Liver (tissue), 9 donors: ENCODE measurements around the gene DNAJC15. TPM values are rescaled to one million over a fixed set of nuclear protein-coding genes. Genes with fewer than 3 reads are reported as not detected.

Source experiments
- DNase-seq: peaks from one replicate; pipeline ENCODE4 v3.0.0-alpha.2; 2017; ENCODE audit warnings: low spot score
- H3K27ac ChIP-seq, 2 donors: one replicate each; pipeline ENCODE4 v1.7.0; 2013; ENCODE audit warnings: inconsistent platforms in 2 of 2, low read length in 2 of 2, control low read depth in 1 of 2, low read depth in 1 of 2, mild to moderate bottlenecking in 1 of 2
- H3K27me3 ChIP-seq, 4 donors: one replicate each; pipeline versions ENCODE4 v1.6.1 to v1.7.0; 2013; ENCODE audit warnings: low read length in 3 of 4, inconsistent platforms in 1 of 4, mild to moderate bottlenecking in 1 of 4, moderate library complexity in 1 of 4; ENCODE audit not compliant: control insufficient read depth in 4 of 4, insufficient read depth in 4 of 4
- H3K36me3 ChIP-seq, 4 donors: one replicate each; pipeline versions ENCODE4 v1.6.1 to v1.7.0; 2013; ENCODE audit warnings: low read length in 3 of 4, mild to moderate bottlenecking in 3 of 4, low read depth in 1 of 4, moderate library complexity in 1 of 4; ENCODE audit not compliant: control insufficient read depth in 4 of 4, insufficient read depth in 3 of 4
- H3K4me1 ChIP-seq, 4 donors: one replicate each; pipeline versions ENCODE4 v1.6.1 to v1.7.0; 2013; ENCODE audit warnings: low read length in 3 of 4, mild to moderate bottlenecking in 3 of 4, moderate library complexity in 1 of 4; ENCODE audit not compliant: control insufficient read depth in 4 of 4, insufficient read depth in 4 of 4
- H3K4me3 ChIP-seq, 3 donors: one replicate each; pipeline versions ENCODE4 v1.6.1 to v1.7.0; 2013; ENCODE audit warnings: low read length in 3 of 3, control low read depth in 1 of 3, low read depth in 1 of 3, mild to moderate bottlenecking in 1 of 3
- H3K9ac ChIP-seq, 2 donors: one replicate each; pipeline ENCODE4 v1.7.0; 2013; ENCODE audit warnings: low read length in 2 of 2, mild to moderate bottlenecking in 2 of 2, moderate library complexity in 2 of 2, control low read depth in 1 of 2, low read depth in 1 of 2
- H3K9me3 ChIP-seq, 4 donors: one replicate each; pipeline versions ENCODE4 v1.6.1 to v1.7.0; 2013; ENCODE audit warnings: low read length in 3 of 4; ENCODE audit not compliant: control insufficient read depth in 4 of 4
- ATF3 ChIP-seq: IDR thresholded peaks from 2 replicates; pipeline ENCODE4 v1.6.1; 2016; ENCODE audit warnings: antibody characterized with exemption
- EGR1 ChIP-seq, 2 donors: IDR thresholded peaks; 2 replicates each; pipeline ENCODE4 v1.6.1; 2016 to 2018; ENCODE audit warnings: antibody characterized with exemption in 2 of 2, low read depth in 2 of 2
- FOXA1 ChIP-seq: IDR thresholded peaks from 2 replicates; pipeline ENCODE4 v1.6.1; 2016; ENCODE audit warnings: antibody characterized with exemption
- FOXA2 ChIP-seq: IDR thresholded peaks from 2 replicates; pipeline ENCODE4 v1.6.1; 2016; ENCODE audit warnings: antibody characterized with exemption
- GABPA ChIP-seq, 2 donors: IDR thresholded peaks in 1 of 2; conservative IDR thresholded peaks in 1 of 2; 2 replicates each; pipeline ENCODE4 v1.6.1; 2016; ENCODE audit warnings: antibody characterized with exemption in 2 of 2, mild to moderate bottlenecking in 1 of 2, moderate library complexity in 1 of 2
- HNF4A ChIP-seq, 2 donors: conservative IDR thresholded peaks; 2 replicates each; pipeline ENCODE4 v1.6.1; 2016; ENCODE audit warnings: antibody characterized with exemption in 2 of 2, mild to moderate bottlenecking in 2 of 2
- HNF4G ChIP-seq: IDR thresholded peaks from 2 replicates; pipeline ENCODE4 v1.6.1; 2016; ENCODE audit warnings: antibody characterized with exemption
- JUND ChIP-seq, 2 donors: IDR thresholded peaks; 2 replicates each; pipeline ENCODE4 v1.6.1; 2016; ENCODE audit warnings: antibody characterized with exemption in 2 of 2
- NR2F2 ChIP-seq: IDR thresholded peaks from 2 replicates; pipeline ENCODE4 v1.6.1; 2016; ENCODE audit warnings: antibody characterized with exemption
- RAD21 ChIP-seq, 2 donors: IDR thresholded peaks; 2 replicates each; pipeline ENCODE4 v1.6.1; 2016; ENCODE audit warnings: antibody characterized with exemption in 2 of 2, mild to moderate bottlenecking in 2 of 2
- RXRA ChIP-seq, 2 donors: IDR thresholded peaks; 2 replicates each; pipeline ENCODE4 v1.6.1; 2017 to 2018; ENCODE audit warnings: antibody characterized with exemption in 2 of 2, mild to moderate bottlenecking in 1 of 2
- SP1 ChIP-seq: IDR thresholded peaks from 2 replicates; pipeline ENCODE4 v1.6.1; 2018; ENCODE audit warnings: antibody characterized with exemption, mild to moderate bottlenecking
- YY1 ChIP-seq: IDR thresholded peaks from 2 replicates; pipeline ENCODE4 v1.6.1; 2016; ENCODE audit warnings: antibody characterized with exemption, mild to moderate bottlenecking
- WGBS: extraction: QIAGEN DNeasy Blood & Tissue Kit; methylation state at CpG from one replicate; pipeline ENCODE4 v1.1.7; 2013; 5-methylcytosine and 5-hydroxymethylcytosine counted together
- polyA plus RNA-seq, 2 donors: library from polyadenylated mRNA; stranded (reverse) in 1 of 2; unstranded in 1 of 2; fragments of 200-250 nt in 1 of 2; fragments of >200 nt in 1 of 2; fragmentation: Nextera tagmentation in 1 of 2; extraction: Ambion mirVana in 1 of 2; gene quantifications; one replicate each; pipeline versions ENCODE4 v1.2.1 to v1.2.3, GENCODE V29; 2013 to 2015
- total RNA-seq, 2 donors: library from RNA; depleted of rRNA; stranded (reverse); fragments of >200 nt; gene quantifications; one replicate each; pipeline ENCODE4 v1.2.3, GENCODE V29; 2014
- TF ChIP-seq, protein P1 (sequence below): IDR thresholded peaks from 2 replicates; pipeline ENCODE4 v1.6.1; 2016; ENCODE audit warnings: antibody characterized with exemption, mild to moderate bottlenecking
- TF ChIP-seq, protein P2 (sequence below): IDR thresholded peaks from 2 replicates; pipeline ENCODE4 v1.6.1; 2016; ENCODE audit warnings: antibody characterized with exemption
- TF ChIP-seq, protein P3 (sequence below): fragments of 150-350 bp; IDR thresholded peaks from 2 replicates; pipeline ENCODE4 v1.5.1; 2017; ENCODE audit warnings: improper control_type of control experiment, low read depth, low read length; ENCODE audit not compliant: missing input control
- donor health status: healthy.
- donor health status: healthy.
- donor health status: healthy.
- donor health status: healthy.
- donor health status: healthy.

DNAJC15 gene
- total and polyA plus RNA-seq, 4 donors = 5.8 to 55.4 (median 14.0) TPM

GRCh38 chr13:43116242-43116641 is 92.9 kb downstream of the DNAJC15 start:
- no peak overlapping the region for H3K27ac ChIP-seq
- no peaks in the 10 kb centered on the region for H3K4me1 ChIP-seq
- no peak overlapping the region for H3K4me3 ChIP-seq
- no peaks in the 10 kb centered on the region for H3K9me3 ChIP-seq
- WGBS = 94% methylated on average over 7 of the region's 7 CpGs
- no peak for DNase-seq
- H3K36me3 ChIP-seq = no peaks in the 10 kb centered on the region
- no peak for TF ChIP-seq GABPA (IDR thresholded peaks at IDR 0.05 in 1 of 2, conservative IDR thresholded peaks at IDR 0.05 in 1 of 2)
- TF ChIP-seq ATF3 = no peak
- TF ChIP-seq HNF4G = no peak
- TF ChIP-seq FOXA1 = no peak
- TF ChIP-seq NR2F2 = no peak
- TF ChIP-seq YY1 = no peak
- TF ChIP-seq RXRA (IDR thresholded peaks at IDR 0.05) = no peak
- no peaks in the 10 kb centered on the region for H3K27me3 ChIP-seq
- no peak overlapping the region for H3K9ac ChIP-seq

GRCh38 chr13:43118521-43118920 is 95.1 kb downstream of the DNAJC15 start:
- DNase-seq = no peak
- no peak overlapping the region for H3K4me3 ChIP-seq
- WGBS = 87% methylated on average over 6 of the region's 6 CpGs
- no peak overlapping the region for H3K9ac ChIP-seq
- H3K4me1 ChIP-seq = no peaks in the 10 kb centered on the region
- no peaks in the 10 kb centered on the region for H3K27me3 ChIP-seq
- H3K27ac ChIP-seq = no peak overlapping the region
- H3K9me3 ChIP-seq = no peaks in the 10 kb centered on the region
- TF ChIP-seq, protein P1, sequence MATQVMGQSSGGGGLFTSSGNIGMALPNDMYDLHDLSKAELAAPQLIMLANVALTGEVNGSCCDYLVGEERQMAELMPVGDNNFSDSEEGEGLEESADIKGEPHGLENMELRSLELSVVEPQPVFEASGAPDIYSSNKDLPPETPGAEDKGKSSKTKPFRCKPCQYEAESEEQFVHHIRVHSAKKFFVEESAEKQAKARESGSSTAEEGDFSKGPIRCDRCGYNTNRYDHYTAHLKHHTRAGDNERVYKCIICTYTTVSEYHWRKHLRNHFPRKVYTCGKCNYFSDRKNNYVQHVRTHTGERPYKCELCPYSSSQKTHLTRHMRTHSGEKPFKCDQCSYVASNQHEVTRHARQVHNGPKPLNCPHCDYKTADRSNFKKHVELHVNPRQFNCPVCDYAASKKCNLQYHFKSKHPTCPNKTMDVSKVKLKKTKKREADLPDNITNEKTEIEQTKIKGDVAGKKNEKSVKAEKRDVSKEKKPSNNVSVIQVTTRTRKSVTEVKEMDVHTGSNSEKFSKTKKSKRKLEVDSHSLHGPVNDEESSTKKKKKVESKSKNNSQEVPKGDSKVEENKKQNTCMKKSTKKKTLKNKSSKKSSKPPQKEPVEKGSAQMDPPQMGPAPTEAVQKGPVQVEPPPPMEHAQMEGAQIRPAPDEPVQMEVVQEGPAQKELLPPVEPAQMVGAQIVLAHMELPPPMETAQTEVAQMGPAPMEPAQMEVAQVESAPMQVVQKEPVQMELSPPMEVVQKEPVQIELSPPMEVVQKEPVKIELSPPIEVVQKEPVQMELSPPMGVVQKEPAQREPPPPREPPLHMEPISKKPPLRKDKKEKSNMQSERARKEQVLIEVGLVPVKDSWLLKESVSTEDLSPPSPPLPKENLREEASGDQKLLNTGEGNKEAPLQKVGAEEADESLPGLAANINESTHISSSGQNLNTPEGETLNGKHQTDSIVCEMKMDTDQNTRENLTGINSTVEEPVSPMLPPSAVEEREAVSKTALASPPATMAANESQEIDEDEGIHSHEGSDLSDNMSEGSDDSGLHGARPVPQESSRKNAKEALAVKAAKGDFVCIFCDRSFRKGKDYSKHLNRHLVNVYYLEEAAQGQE = no peak
- TF ChIP-seq EGR1 (IDR thresholded peaks at IDR 0.05; ENCODE audit: low read depth in 2 of 2) = no peak
- no peak for TF ChIP-seq SP1
- TF ChIP-seq, protein P2, sequence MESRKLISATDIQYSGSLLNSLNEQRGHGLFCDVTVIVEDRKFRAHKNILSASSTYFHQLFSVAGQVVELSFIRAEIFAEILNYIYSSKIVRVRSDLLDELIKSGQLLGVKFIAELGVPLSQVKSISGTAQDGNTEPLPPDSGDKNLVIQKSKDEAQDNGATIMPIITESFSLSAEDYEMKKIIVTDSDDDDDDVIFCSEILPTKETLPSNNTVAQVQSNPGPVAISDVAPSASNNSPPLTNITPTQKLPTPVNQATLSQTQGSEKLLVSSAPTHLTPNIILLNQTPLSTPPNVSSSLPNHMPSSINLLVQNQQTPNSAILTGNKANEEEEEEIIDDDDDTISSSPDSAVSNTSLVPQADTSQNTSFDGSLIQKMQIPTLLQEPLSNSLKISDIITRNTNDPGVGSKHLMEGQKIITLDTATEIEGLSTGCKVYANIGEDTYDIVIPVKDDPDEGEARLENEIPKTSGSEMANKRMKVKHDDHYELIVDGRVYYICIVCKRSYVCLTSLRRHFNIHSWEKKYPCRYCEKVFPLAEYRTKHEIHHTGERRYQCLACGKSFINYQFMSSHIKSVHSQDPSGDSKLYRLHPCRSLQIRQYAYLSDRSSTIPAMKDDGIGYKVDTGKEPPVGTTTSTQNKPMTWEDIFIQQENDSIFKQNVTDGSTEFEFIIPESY = no peak
- no peak for TF ChIP-seq YY1
- TF ChIP-seq FOXA2 = no peak
- no peak for TF ChIP-seq HNF4A (conservative IDR thresholded peaks at IDR 0.05)
- TF ChIP-seq HNF4G = no peak
- TF ChIP-seq GABPA (IDR thresholded peaks at IDR 0.05 in 1 of 2, conservative IDR thresholded peaks at IDR 0.05 in 1 of 2) = no peak
- TF ChIP-seq JUND (IDR thresholded peaks at IDR 0.05) = no peak
- TF ChIP-seq, protein P3, sequence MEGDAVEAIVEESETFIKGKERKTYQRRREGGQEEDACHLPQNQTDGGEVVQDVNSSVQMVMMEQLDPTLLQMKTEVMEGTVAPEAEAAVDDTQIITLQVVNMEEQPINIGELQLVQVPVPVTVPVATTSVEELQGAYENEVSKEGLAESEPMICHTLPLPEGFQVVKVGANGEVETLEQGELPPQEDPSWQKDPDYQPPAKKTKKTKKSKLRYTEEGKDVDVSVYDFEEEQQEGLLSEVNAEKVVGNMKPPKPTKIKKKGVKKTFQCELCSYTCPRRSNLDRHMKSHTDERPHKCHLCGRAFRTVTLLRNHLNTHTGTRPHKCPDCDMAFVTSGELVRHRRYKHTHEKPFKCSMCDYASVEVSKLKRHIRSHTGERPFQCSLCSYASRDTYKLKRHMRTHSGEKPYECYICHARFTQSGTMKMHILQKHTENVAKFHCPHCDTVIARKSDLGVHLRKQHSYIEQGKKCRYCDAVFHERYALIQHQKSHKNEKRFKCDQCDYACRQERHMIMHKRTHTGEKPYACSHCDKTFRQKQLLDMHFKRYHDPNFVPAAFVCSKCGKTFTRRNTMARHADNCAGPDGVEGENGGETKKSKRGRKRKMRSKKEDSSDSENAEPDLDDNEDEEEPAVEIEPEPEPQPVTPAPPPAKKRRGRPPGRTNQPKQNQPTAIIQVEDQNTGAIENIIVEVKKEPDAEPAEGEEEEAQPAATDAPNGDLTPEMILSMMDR = no peak
- no peak for TF ChIP-seq RAD21 (IDR thresholded peaks at IDR 0.05)
- no peak for TF ChIP-seq ATF3
- no peaks in the 10 kb centered on the region for H3K36me3 ChIP-seq
